ENCODE results near the gene ROPN1L.

DNA sequence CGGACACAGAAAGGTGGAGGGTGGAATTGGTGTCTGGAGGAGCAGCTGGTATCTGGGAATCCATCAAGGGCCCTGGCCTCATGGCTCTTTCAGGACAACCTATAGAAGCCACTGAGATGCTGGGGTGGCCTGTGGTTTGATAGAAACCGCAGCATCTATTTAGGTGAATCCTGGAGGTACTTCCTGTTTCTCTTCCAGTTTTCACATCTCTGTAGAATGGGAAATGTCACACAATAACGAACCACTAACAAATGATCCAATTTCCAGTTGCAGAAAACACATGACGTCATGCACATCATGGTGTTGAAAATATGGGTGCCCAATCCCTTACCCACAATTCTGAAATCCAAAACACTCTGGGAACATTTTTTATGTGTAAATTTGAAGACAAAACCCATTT, 52.2 kb downstream of the ROPN1L start:
- TF ChIP-seq, protein P1, sequence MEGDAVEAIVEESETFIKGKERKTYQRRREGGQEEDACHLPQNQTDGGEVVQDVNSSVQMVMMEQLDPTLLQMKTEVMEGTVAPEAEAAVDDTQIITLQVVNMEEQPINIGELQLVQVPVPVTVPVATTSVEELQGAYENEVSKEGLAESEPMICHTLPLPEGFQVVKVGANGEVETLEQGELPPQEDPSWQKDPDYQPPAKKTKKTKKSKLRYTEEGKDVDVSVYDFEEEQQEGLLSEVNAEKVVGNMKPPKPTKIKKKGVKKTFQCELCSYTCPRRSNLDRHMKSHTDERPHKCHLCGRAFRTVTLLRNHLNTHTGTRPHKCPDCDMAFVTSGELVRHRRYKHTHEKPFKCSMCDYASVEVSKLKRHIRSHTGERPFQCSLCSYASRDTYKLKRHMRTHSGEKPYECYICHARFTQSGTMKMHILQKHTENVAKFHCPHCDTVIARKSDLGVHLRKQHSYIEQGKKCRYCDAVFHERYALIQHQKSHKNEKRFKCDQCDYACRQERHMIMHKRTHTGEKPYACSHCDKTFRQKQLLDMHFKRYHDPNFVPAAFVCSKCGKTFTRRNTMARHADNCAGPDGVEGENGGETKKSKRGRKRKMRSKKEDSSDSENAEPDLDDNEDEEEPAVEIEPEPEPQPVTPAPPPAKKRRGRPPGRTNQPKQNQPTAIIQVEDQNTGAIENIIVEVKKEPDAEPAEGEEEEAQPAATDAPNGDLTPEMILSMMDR (conservative IDR thresholded peaks at IDR 0.05), result no peak
- TF ChIP-seq ZFX (IDR thresholded peaks at IDR 0.05), result no peak
